Skeletal muscle satellite cell (primary cell): Measurements from ENCODE around the gene CCDC150.

ENCODE experiments used
- H3K27me3 ChIP-seq: 2 replicates; pipeline ENCODE4 v1.7.0; 2013; ENCODE audit warnings: low read length; ENCODE audit not compliant: control insufficient read depth, insufficient read depth
- H3K36me3 ChIP-seq: 2 replicates; pipeline ENCODE4 v1.7.0; 2013; ENCODE audit warnings: mild to moderate bottlenecking, control low read depth, low read length; ENCODE audit not compliant: insufficient read depth
- H3K4me1 ChIP-seq: 2 replicates; pipeline ENCODE4 v1.7.0; 2013; ENCODE audit warnings: low read length; ENCODE audit not compliant: control insufficient read depth, insufficient read depth
- H3K4me2 ChIP-seq: 2 replicates; pipeline ENCODE4 v1.7.0; 2013; ENCODE audit warnings: mild to moderate bottlenecking, low read length
- H3K4me3 ChIP-seq: 2 replicates; pipeline ENCODE4 v1.7.0; 2013; ENCODE audit warnings: low read length
- H3K9ac ChIP-seq: 2 replicates; pipeline ENCODE4 v1.7.0; 2013; ENCODE audit warnings: mild to moderate bottlenecking, low read depth, low read length, moderate library complexity
- H3K9me3 ChIP-seq: replicated peaks from 2 replicates; pipeline ENCODE4 v1.7.0; 2013; ENCODE audit warnings: mild to moderate bottlenecking, control low read depth, low read length

The CCDC150 gene

DNA sequence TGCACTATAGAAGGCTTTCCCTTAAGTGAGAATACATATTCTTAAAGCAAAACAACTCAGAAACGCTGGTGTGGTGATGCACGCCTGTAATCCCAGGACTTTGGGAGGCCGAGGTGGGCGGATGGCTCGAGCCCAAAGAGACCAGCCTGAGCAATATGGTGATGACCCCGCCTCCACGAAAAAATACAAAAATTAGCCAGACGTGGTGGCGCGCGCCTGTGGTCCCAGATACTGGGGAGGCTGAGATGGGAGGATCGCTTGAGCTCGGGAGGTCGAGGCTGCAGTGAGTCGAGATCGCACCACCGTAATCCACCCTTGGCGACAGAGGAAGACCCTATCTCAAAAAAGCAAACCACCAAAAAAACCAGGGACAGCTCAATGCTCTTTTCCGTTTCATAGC, 750 bp upstream of the CCDC150 start:
- Histone ChIP-seq H3K4me1 (peaks cover 2% of the 10 kb centered on the region), H3K9ac (peak overlapping the region; percentile 53), H3K27me3 (no peaks in the 10 kb centered on the region), H3K4me3 (peak overlapping the region; percentile 91), H3K36me3 (no peaks in the 10 kb centered on the region), H3K4me2 (peak overlapping the region; percentile 80), H3K9me3 (no peaks in the 10 kb centered on the region)

GRCh38 chr2:196640031-196640548, 575 bp downstream of the CCDC150 start:
- no peaks in the 10 kb centered on the region for H3K36me3 ChIP-seq
- H3K9me3 ChIP-seq = no peaks in the 10 kb centered on the region
- peak overlapping the region; percentile 79 for H3K9ac ChIP-seq
- peak overlapping the region; percentile 90 for H3K4me2 ChIP-seq
- H3K4me3 ChIP-seq = peak overlapping the region; percentile 91
- peaks cover 2% of the 10 kb centered on the region for H3K4me1 ChIP-seq
- no peaks in the 10 kb centered on the region for H3K27me3 ChIP-seq

DNA sequence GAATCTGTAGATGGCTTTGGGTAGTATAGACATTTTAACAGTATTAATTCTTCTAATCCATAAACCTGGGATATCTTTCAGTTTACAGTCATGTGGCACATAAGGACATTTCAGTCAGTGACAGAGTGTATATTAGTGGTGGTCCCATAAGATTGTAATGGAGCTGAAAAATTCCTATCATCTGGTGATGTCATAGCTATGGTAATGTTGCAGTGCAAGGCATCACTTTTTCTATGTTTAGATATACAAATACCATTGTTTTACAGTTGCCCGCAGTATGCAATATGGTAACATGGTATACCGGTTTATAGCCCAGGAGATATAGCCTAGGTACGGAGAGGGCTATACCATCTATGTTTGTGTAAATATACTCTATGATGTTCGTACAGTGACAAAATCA, 9.7 kb downstream of the CCDC150 start:
- Histone ChIP-seq H3K4me1 (no peaks in the 10 kb centered on the region), H3K9ac (no peak overlapping the region), H3K27me3 (no peaks in the 10 kb centered on the region), H3K9me3 (peaks cover 25% of the 10 kb centered on the region), H3K4me2 (no peak overlapping the region), H3K36me3 (no peaks in the 10 kb centered on the region), H3K4me3 (no peak overlapping the region)

GRCh38 chr2:196651387-196652094, 12.0 kb downstream of the CCDC150 start:
- Histone ChIP-seq H3K9ac (no peak overlapping the region), H3K4me3 (no peak overlapping the region), H3K9me3 (peaks cover 25% of the 10 kb centered on the region), H3K36me3 (no peaks in the 10 kb centered on the region), H3K4me1 (no peaks in the 10 kb centered on the region), H3K27me3 (no peaks in the 10 kb centered on the region), H3K4me2 (no peak overlapping the region)

DNA sequence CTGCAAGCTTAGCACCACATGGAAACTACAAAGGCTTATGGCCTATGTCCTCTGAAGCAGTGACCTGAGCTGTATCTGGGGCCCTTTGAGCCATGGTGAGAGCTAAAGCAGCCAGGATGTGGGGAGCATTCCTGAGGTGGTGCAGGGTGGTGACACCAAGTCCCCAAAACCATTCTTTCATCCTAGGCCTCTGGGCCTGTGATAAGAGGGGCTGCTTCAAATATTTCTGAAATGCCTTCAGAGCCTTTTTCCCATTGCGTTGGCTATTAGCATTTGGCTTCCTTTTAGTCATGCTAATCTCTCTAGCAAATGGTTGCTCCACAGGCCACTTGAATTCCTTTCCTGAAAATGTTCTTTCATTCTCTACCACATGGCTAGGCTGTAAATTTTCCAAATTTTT, 13.4 kb downstream of the CCDC150 start:
- Histone ChIP-seq H3K9ac (no peak overlapping the region), H3K4me1 (no peaks in the 10 kb centered on the region), H3K9me3 (peaks cover 25% of the 10 kb centered on the region), H3K36me3 (no peaks in the 10 kb centered on the region), H3K4me3 (no peak overlapping the region), H3K4me2 (no peak overlapping the region), H3K27me3 (no peaks in the 10 kb centered on the region)

- Histone ChIP-seq H3K9me3 (peaks cover 25% of the 10 kb centered on the region), H3K9ac (no peak overlapping the region), H3K4me3 (no peak overlapping the region), H3K4me2 (no peak overlapping the region), H3K27me3 (no peaks in the 10 kb centered on the region), H3K4me1 (no peaks in the 10 kb centered on the region), H3K36me3 (no peaks in the 10 kb centered on the region)
These were observed 14.3 kb downstream of the CCDC150 start for GRCh38 chr2:196653843-196654242.

GRCh38 chr2:196655761-196656160, 16.2 kb downstream of the CCDC150 start:
- H3K9me3 ChIP-seq = peaks cover 22% of the 10 kb centered on the region
- H3K4me2 ChIP-seq = no peak overlapping the region
- no peak overlapping the region for H3K4me3 ChIP-seq
- H3K27me3 ChIP-seq = no peaks in the 10 kb centered on the region
- no peaks in the 10 kb centered on the region for H3K36me3 ChIP-seq
- peaks cover 11% of the 10 kb centered on the region for H3K4me1 ChIP-seq
- no peak overlapping the region for H3K9ac ChIP-seq

DNA sequence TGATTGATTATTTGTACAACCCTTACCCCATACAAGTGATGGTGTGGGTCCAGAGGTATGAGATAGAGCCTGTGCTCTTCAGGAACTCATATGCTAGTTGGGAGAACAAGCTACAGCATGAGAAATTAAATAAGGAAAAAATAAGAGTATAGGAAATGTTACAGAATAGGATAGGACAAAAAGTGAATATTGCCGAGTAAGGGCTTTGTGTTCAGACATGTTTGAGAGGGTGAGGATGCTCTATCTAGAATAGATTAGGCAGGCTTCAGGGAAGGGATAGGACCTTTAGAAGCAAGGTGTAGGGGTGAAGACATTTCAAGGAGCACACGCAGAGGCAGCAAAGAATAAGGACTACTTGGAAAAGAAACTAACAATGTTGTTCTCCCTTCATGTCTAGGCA, 17.8 kb downstream of the CCDC150 start:
- H3K4me1 ChIP-seq = peaks cover 12% of the 10 kb centered on the region
- H3K9me3 ChIP-seq = peaks cover 12% of the 10 kb centered on the region
- H3K4me3 ChIP-seq = no peak overlapping the region
- H3K27me3 ChIP-seq = no peaks in the 10 kb centered on the region
- H3K36me3 ChIP-seq = no peaks in the 10 kb centered on the region
- H3K4me2 ChIP-seq = no peak overlapping the region
- no peak overlapping the region for H3K9ac ChIP-seq

GRCh38 chr2:196659844-196660243, 20.3 kb downstream of the CCDC150 start:
- no peaks in the 10 kb centered on the region for H3K9me3 ChIP-seq
- H3K27me3 ChIP-seq = no peaks in the 10 kb centered on the region
- no peak overlapping the region for H3K4me2 ChIP-seq
- no peaks in the 10 kb centered on the region for H3K36me3 ChIP-seq
- peaks cover 12% of the 10 kb centered on the region for H3K4me1 ChIP-seq
- no peak overlapping the region for H3K4me3 ChIP-seq
- H3K9ac ChIP-seq = no peak overlapping the region

DNA sequence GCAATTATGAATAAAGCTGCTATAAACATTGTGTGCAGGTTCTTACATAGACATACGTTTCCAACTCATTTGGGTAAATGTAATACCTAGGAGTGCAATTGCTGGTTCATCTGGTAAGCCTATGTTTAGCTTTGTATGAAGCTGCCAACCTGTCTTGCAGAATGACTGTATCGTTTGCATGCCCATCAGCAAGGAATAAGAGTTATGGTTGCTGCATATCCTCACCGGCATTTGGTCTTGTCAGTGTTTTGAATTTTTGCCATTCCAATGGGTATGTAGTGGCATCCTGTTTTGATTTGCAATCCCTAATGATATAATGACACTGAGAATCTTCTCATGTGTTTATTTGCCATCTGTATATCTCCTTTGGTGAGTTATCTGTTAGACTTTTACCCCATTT, 20.7 kb downstream of the CCDC150 start:
- Histone ChIP-seq H3K4me3 (no peak overlapping the region), H3K4me2 (no peak overlapping the region), H3K9ac (no peak overlapping the region), H3K9me3 (no peaks in the 10 kb centered on the region), H3K27me3 (no peaks in the 10 kb centered on the region), H3K4me1 (peaks cover 12% of the 10 kb centered on the region), H3K36me3 (no peaks in the 10 kb centered on the region)

GRCh38 chr2:196670342-196670741, 30.8 kb downstream of the CCDC150 start:
- Histone ChIP-seq H3K4me2 (no peak overlapping the region), H3K27me3 (no peaks in the 10 kb centered on the region), H3K9me3 (no peaks in the 10 kb centered on the region), H3K36me3 (no peaks in the 10 kb centered on the region), H3K4me3 (no peak overlapping the region), H3K4me1 (no peaks in the 10 kb centered on the region), H3K9ac (no peak overlapping the region)

- Histone ChIP-seq H3K4me3 (no peak overlapping the region), H3K9me3 (no peaks in the 10 kb centered on the region), H3K4me1 (no peaks in the 10 kb centered on the region), H3K4me2 (no peak overlapping the region), H3K9ac (no peak overlapping the region), H3K27me3 (no peaks in the 10 kb centered on the region), H3K36me3 (no peaks in the 10 kb centered on the region)
These were observed 36.4 kb downstream of the CCDC150 start for GRCh38 chr2:196675963-196676362.
